ENCODE measurements around the gene LNP1. TPM values are rescaled to one million over a fixed set of nuclear protein-coding genes. Genes with fewer than 3 reads are reported as not detected.

Gene LNP1
- total and polyA plus RNA-seq, 9 of the 15 experiments (the other 6 are each of a cell fraction or from before 2014, with no cell fraction given) = 1.9 to 5.2 (median 4.5) TPM

GRCh38 chr3:100424261-100424660 is 22.9 kb downstream of the LNP1 start:
- Histone ChIP-seq H3K4me3 (no peak overlapping the region), H3K4me1 (replicated peaks in 1 of 2; ENCODE audit: control insufficient read depth in 2 of 2, insufficient read depth in 2 of 2, low read length in 2 of 2) (peaks cover 0 to 23% of the 10 kb centered on the region in 2 experiments; a peak in 3 of 5 replicates), H3K36me3 (ENCODE audit: control insufficient read depth, insufficient read depth, low read length) (no peaks in the 10 kb centered on the region), H3K9me3 (replicated peaks; ENCODE audit: control insufficient read depth, insufficient read depth, low read depth, low read length) (no peaks in the 10 kb centered on the region), H4K20me1 (replicated peaks; ENCODE audit: control insufficient read depth, insufficient read depth, low read length) (no peaks in the 10 kb centered on the region), H3K27ac (ENCODE audit: extremely low read depth, low read depth, low read length) (peak overlapping the region; percentile 73; the same call in 1 of the 3 replicates), H3K9ac (ENCODE audit: insufficient read depth in 1 of 2, low read depth in 2 of 2, low read length in 2 of 2) (0 out of 4 replicates have a peak overlapping the region, but pooled peaks of 1 of the 2 experiments have one; percentile 62), H3K79me2 (ENCODE audit: control insufficient read depth, insufficient read depth, low read length) (no peaks in the 10 kb centered on the region), H3K9me1 (ENCODE audit: control insufficient read depth, insufficient read depth, low read length) (no peaks in the 10 kb centered on the region), H3K4me2 (ENCODE audit: insufficient read depth, low read length) (peak overlapping the region; percentile 66; the same call in 1 of the 2 replicates), H2AFZ (ENCODE audit: low read depth, low read length) (peak overlapping the region; percentile 80; the same call in 1 of the 2 replicates), H3K27me3 (ENCODE audit: control insufficient read depth in 2 of 2, insufficient read depth in 2 of 2, low read length in 2 of 2) (no peaks in the 10 kb centered on the region)
- CTCF ChIA-PET (ENCODE audit: low intra/inter-chr PET ratio) = no interaction called here
- intact Hi-C loops (cut with micrococcal nuclease) = no loop called here
- FAIRE-seq (peak; percentile 6), DNase-seq (ENCODE audit: extremely low read depth in 1 of 4, low spot score in 3 of 4) (no peak), ATAC-seq (no peak)
- 55% methylated on average over 2 of the region's 2 CpGs for WGBS (ENCODE audit: insufficient coverage, low coverage, missing lambda C conversion rate)
- TF ChIP-seq ZNF695 (CRISPR knock-in tag; IDR thresholded peaks at IDR 0.05) (no peak), PPARD (CRISPR knock-in tag; IDR thresholded peaks at IDR 0.05) (no peak), ZNF274 (IDR thresholded peaks at IDR 0.05; ENCODE audit: borderline replicate concordance, low read depth, low read length) (no peak), CREM (IDR thresholded peaks at IDR 0.05; ENCODE audit: low read depth) (no peak), ARID2 (IDR thresholded peaks at IDR 0.05) (no peak), MAFF (IDR thresholded peaks at IDR 0.05; ENCODE audit: low read length) (no peak), TRIM25 (IDR thresholded peaks at IDR 0.05; ENCODE audit: borderline replicate concordance) (no peak), POLR2A (conservative IDR thresholded peaks at IDR 0.05) (no peak), ZNF12 (CRISPR knock-in tag; IDR thresholded peaks at IDR 0.05) (no peak), MCM7 (IDR thresholded peaks at IDR 0.05) (no peak), SMAD4 (CRISPR knock-in tag; conservative IDR thresholded peaks at IDR 0.05) (no peak), ETV1 (tag; conservative IDR thresholded peaks at IDR 0.05; ENCODE audit: low read depth) (no peak), CHD2 (IDR thresholded peaks at IDR 0.05; ENCODE audit: low read depth, low read length) (no peak), KDM4B (IDR thresholded peaks at IDR 0.05; ENCODE audit: borderline replicate concordance in 2 of 2, low read depth in 1 of 2) (no peak), NR0B1 (IDR thresholded peaks at IDR 0.05; ENCODE audit: partially characterized antibody) (no peak), PHF21A (IDR thresholded peaks at IDR 0.05; ENCODE audit: borderline replicate concordance, low read depth) (no peak), ZNF347 (CRISPR knock-in tag; IDR thresholded peaks at IDR 0.05; ENCODE audit: low read depth) (no peak)
- POLR2A ChIA-PET = interaction anchor here (0.6 to 1.7 kb wide), 3 partner anchors 18 to 427 kb away, joined by 3 to 8 read pairs (median 3); partner anchors contain the start of gene LNP1
- in situ Hi-C loops (cut with MboI) = no loop called here
- no TSS peak for BruUV-seq (replicated peaks)

Data from K562 (cell line).